A549 treated with AZD2906 at 1 μM for 4 hours (cell line): ENCODE results near the gene OR52I2. TPM values are rescaled to one million over a fixed set of nuclear protein-coding genes. Genes with fewer than 3 reads are reported as not detected.

Experiments
- total RNA-seq: library from RNA; stranded (reverse); fragments of 200-300 nt; extraction: Qiagen RNA extraction; gene quantifications from 5 replicates; pipeline ENCODE4 v1.2.3, GENCODE V29; 2022

Gene OR52I2
- total RNA-seq: not detected in 5 replicates

GRCh38 chr11:4581443-4581842 is at the start of gene OR52I2:
TSS of gene OR52I2 (plus strand) at chr11:4581743.

GRCh38 chr11:4544891-4545290 is 36.7 kb upstream of the OR52I2 start, which contains the start of gene OR52M1:
TSS of gene OR52M1 (plus strand) at chr11:4545191. CDS start at chr11:4545191, 0 bp downstream.

GRCh38 chr11:4593739-4594138 is 12.2 kb downstream of the OR52I2 start, which contains the start of gene OR52I1:
TSS of gene OR52I1 (plus strand) at chr11:4594039. CDS start at chr11:4594039, 0 bp downstream.

GRCh38 chr11:4607781-4608666 is 26.5 kb downstream of the OR52I2 start, which contains the start of gene TRIM68:
TSS of gene TRIM68 (minus strand) at chr11:4608231. CDS start at chr11:4605504, 2,727 bp downstream.

GRCh38 chr11:4636962-4637661 is 55.6 kb downstream of the OR52I2 start, which contains the start of gene OR51D1:
TSS of gene OR51D1 (plus strand) at chr11:4637477. CDS start at chr11:4639791, 2,314 bp downstream.

Other genes with a start within 250 kb of the OR52I2 start
- not detected in 5 replicates for gene OR52B4, start 213.4 kb upstream of the OR52I2 start, total RNA-seq
- gene TRIM21, start 188.0 kb upstream of the OR52I2 start, total RNA-seq: 19.8 to 22.1 TPM (median 20.3 TPM) in 5 replicates
- gene OR52K2, start 132.4 kb upstream of the OR52I2 start, total RNA-seq: not detected in 5 replicates
- not detected in 5 replicates for gene OR52K1, start 99.1 kb upstream of the OR52I2 start, total RNA-seq
- not detected in 5 replicates for gene OR52M1, start 36.6 kb upstream of the OR52I2 start, total RNA-seq
- not detected in 5 replicates for gene OR52I1, start 12.3 kb downstream of the OR52I2 start, total RNA-seq
- 7.6 to 9.6 TPM (median 8.4 TPM) in 5 replicates for gene TRIM68, start 26.5 kb downstream of the OR52I2 start, total RNA-seq
- not detected in 5 replicates for gene OR51D1, start 55.7 kb downstream of the OR52I2 start, total RNA-seq
- not detected in 5 replicates for gene OR51E1, start 62.2 kb downstream of the OR52I2 start, total RNA-seq
- not detected in 5 replicates for gene OR51E2, start 116.1 kb downstream of the OR52I2 start, total RNA-seq
- not detected in 5 replicates for gene MMP26, start 123.0 kb downstream of the OR52I2 start, total RNA-seq
- not detected in 5 replicates for gene OR51F1, start 188.2 kb downstream of the OR52I2 start, total RNA-seq
- not detected in 5 replicates for gene OR52R1, start 222.6 kb downstream of the OR52I2 start, total RNA-seq
- gene OR51F2, start 239.6 kb downstream of the OR52I2 start, total RNA-seq: not detected in 5 replicates